ENCODE data around the gene HIP1. TPM values are rescaled to one million over a fixed set of nuclear protein-coding genes. Genes with fewer than 3 reads are reported as not detected.

The HIP1 gene
- polyA plus RNA-seq, 3 donors: 4.3 to 14.8 (median 5.3) TPM

DNA sequence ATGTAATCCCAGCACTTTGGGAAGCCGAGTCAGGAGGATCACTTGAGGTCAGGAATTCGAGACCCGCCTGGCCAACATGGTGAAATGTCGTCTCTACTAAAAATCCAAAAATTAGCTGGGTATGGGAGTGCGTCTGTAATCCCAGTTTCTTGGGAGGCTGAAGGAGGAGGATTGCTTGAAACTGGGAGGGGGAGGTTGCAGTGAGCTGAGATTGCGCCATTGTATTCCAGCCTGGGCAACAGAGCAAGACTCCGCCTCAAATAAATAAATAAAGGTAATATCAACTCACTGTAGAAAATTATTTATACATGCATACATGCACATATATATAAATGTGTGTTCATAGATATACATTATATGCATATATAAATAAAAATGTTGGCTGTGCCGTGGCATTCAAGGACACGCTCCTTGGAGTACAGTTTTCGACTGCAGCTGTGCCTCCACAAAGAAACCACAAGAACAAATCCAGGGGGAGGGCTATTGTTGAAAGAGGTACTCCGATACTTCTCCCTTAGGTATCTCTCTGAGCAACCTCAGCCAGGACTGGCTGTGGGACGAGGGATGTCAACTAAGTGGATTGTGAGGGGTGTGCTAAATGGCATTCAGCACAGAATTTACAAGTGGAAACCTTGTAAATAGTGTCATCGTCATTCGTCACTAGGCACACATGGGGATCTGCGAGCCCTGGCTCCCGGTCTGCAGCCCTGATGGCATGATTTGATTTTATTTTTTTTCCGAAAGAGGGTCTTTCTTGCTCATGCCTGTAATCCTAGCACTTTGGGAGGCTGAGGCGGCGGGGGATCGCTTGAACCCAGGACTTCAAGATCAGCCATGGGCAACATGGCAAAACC is 49.3 kb downstream of the HIP1 start:
- no peak overlapping the region for H3K4me3 ChIP-seq (replicated peaks in 1 of 3; ENCODE audit: low read depth in 2 of 3, low read length in 3 of 3)
- H3K27me3 ChIP-seq (ENCODE audit: control insufficient read depth in 2 of 2, insufficient read depth in 2 of 2, low read length in 2 of 2): no peaks in the 10 kb centered on the region
- no peaks in the 10 kb centered on the region for H3K79me2 ChIP-seq (ENCODE audit: insufficient read depth, low read length)
- Mint-ChIP-seq H3K36me3 (peaks cover 0 to 4% of the 10 kb centered on the region in 2 donors), H3K27ac (no peak overlapping the region), H3K4me1 (peaks cover 6% of the 10 kb centered on the region), H3K27me3 (ENCODE audit: low read depth in 3 of 3) (peaks cover 0 to 4% (median 3%) of the 10 kb centered on the region in 3 donors), H3K4me3 (no peak overlapping the region), H3K9me3 (no peaks in the 10 kb centered on the region)
- no peak overlapping the region for H3K9ac ChIP-seq (ENCODE audit: insufficient read depth, low read length, poor library complexity, severe bottlenecking)
- no peak overlapping the region for H3K4me2 ChIP-seq (replicated peaks; ENCODE audit: extremely low read depth, low read length, poor library complexity, severe bottlenecking)
- no peaks in the 10 kb centered on the region for H3K36me3 ChIP-seq (replicated peaks in 1 of 2; ENCODE audit: control insufficient read depth in 1 of 2, insufficient read depth in 2 of 2, low read length in 2 of 2)
- 96% methylated on average over 11 of the region's 20 CpGs for WGBS (ENCODE audit: insufficient coverage)
- no peaks in the 10 kb centered on the region for H3K9me3 ChIP-seq (replicated peaks in 1 of 2; ENCODE audit: control insufficient read depth in 1 of 2, insufficient read depth in 1 of 2, low read length in 2 of 2)
- H3K4me1 ChIP-seq (ENCODE audit: control insufficient read depth in 1 of 2, insufficient read depth in 2 of 2, low read length in 2 of 2): no peaks in the 10 kb centered on the region
- no peak overlapping the region for H2AFZ ChIP-seq (ENCODE audit: insufficient read depth, low read depth, low read length, poor library complexity, severe bottlenecking)
- DNase-seq: no peak
- H3K27ac ChIP-seq (ENCODE audit: low read depth in 1 of 2, low read length in 2 of 2): no peak overlapping the region
- intact Hi-C loops (cut with micrococcal nuclease): no loop called here
- no peaks in the 10 kb centered on the region for H4K20me1 ChIP-seq (ENCODE audit: insufficient read depth, low read length)
- TF ChIP-seq, protein P1, sequence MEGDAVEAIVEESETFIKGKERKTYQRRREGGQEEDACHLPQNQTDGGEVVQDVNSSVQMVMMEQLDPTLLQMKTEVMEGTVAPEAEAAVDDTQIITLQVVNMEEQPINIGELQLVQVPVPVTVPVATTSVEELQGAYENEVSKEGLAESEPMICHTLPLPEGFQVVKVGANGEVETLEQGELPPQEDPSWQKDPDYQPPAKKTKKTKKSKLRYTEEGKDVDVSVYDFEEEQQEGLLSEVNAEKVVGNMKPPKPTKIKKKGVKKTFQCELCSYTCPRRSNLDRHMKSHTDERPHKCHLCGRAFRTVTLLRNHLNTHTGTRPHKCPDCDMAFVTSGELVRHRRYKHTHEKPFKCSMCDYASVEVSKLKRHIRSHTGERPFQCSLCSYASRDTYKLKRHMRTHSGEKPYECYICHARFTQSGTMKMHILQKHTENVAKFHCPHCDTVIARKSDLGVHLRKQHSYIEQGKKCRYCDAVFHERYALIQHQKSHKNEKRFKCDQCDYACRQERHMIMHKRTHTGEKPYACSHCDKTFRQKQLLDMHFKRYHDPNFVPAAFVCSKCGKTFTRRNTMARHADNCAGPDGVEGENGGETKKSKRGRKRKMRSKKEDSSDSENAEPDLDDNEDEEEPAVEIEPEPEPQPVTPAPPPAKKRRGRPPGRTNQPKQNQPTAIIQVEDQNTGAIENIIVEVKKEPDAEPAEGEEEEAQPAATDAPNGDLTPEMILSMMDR (IDR thresholded peaks at IDR 0.05): no peak

DNA sequence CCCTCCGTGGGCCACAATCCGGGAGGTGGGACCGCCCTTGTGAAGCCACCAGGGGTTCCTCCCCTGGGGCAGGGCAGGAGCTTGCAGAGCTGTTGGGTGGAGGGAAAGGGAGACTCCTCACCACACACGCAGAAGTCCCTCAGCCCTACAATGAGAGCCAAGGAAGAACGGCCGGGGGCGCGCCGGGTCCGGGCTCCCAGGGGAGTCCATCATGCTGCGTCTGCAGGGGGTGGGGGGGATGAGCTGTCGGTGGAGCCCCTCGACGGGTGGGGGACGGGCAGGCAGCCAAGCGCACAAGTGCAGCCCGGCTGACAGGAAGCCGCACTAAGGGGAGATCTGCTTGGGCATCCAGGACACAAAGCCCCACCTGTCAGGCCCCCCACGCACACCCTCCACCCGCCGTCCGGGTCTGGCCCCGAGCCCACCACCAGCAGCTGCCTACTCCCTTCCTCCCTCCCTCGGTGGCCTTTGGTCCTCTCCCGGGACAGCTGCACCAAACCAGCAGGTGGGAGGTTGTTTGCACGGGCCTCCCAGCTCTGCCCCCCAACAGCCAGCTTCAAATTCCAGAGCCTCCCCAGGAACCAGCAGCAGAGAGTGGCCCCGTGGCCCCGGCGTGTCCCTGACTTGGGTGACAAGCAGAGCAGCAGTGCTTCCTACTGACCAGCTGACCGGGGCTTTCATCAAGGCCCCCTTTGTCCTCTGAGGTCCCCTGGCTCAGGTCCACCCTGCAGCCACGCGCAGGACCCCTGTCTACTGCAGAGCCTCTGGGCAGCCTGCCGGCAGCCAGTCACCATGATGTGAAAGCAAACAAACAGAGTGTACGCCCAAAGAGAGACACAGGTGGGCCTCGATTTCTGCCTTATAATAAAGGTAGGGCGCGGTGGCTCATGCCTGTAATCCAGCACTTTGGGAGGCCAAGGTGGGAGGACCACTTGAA is 50.3 kb downstream of the HIP1 start:
- Histone ChIP-seq H2AFZ (ENCODE audit: insufficient read depth, low read depth, low read length, poor library complexity, severe bottlenecking) (no peak overlapping the region), H3K9ac (ENCODE audit: insufficient read depth, low read length, poor library complexity, severe bottlenecking) (no peak overlapping the region), H3K4me3 (replicated peaks in 1 of 3; ENCODE audit: low read depth in 2 of 3, low read length in 3 of 3) (no peak overlapping the region), H3K4me2 (replicated peaks; ENCODE audit: extremely low read depth, low read length, poor library complexity, severe bottlenecking) (no peak overlapping the region), H3K27me3 (ENCODE audit: control insufficient read depth in 2 of 2, insufficient read depth in 2 of 2, low read length in 2 of 2) (no peaks in the 10 kb centered on the region), H3K27ac (ENCODE audit: low read depth in 1 of 2, low read length in 2 of 2) (no peak overlapping the region), H3K4me1 (ENCODE audit: control insufficient read depth in 1 of 2, insufficient read depth in 2 of 2, low read length in 2 of 2) (no peaks in the 10 kb centered on the region), H4K20me1 (ENCODE audit: insufficient read depth, low read length) (no peaks in the 10 kb centered on the region), H3K79me2 (ENCODE audit: insufficient read depth, low read length) (no peaks in the 10 kb centered on the region), H3K36me3 (replicated peaks in 1 of 2; ENCODE audit: control insufficient read depth in 1 of 2, insufficient read depth in 2 of 2, low read length in 2 of 2) (no peaks in the 10 kb centered on the region), H3K9me3 (replicated peaks in 1 of 2; ENCODE audit: control insufficient read depth in 1 of 2, insufficient read depth in 1 of 2, low read length in 2 of 2) (no peaks in the 10 kb centered on the region)
- TF ChIP-seq, protein P1 (IDR thresholded peaks at IDR 0.05): no peak
- Mint-ChIP-seq H3K27me3 (ENCODE audit: low read depth in 3 of 3) (peaks cover 0 to 4% (median 3%) of the 10 kb centered on the region in 3 donors), H3K4me1 (peaks cover 3% of the 10 kb centered on the region), H3K4me3 (no peak overlapping the region), H3K36me3 (peaks cover 0 to 4% of the 10 kb centered on the region in 2 donors), H3K9me3 (no peaks in the 10 kb centered on the region), H3K27ac (no peak overlapping the region)
- DNase-seq: no peak
- WGBS (ENCODE audit: insufficient coverage): 87% methylated on average over 17 of the region's 37 CpGs
- intact Hi-C loops (cut with micrococcal nuclease): no loop called here
